Liver (tissue), 9 donors: Measurements from ENCODE around the gene TSPYL4. TPM values are rescaled to one million over a fixed set of nuclear protein-coding genes. Genes with fewer than 3 reads are reported as not detected.
A peak's percentile ranks its signal among the peaks of the same experiment; 100 is the strongest.

ENCODE experiments used
- DNase-seq: peaks from one replicate; pipeline ENCODE4 v3.0.0-alpha.2; 2017; ENCODE audit warnings: low spot score
- H3K27ac ChIP-seq, 2 donors: one replicate each; pipeline ENCODE4 v1.7.0; 2013; ENCODE audit warnings: inconsistent platforms in 2 of 2, low read length in 2 of 2, control low read depth in 1 of 2, low read depth in 1 of 2, mild to moderate bottlenecking in 1 of 2
- H3K27me3 ChIP-seq, 4 donors: one replicate each; pipeline versions ENCODE4 v1.6.1 to v1.7.0; 2013; ENCODE audit warnings: low read length in 3 of 4, inconsistent platforms in 1 of 4, mild to moderate bottlenecking in 1 of 4, moderate library complexity in 1 of 4; ENCODE audit not compliant: control insufficient read depth in 4 of 4, insufficient read depth in 4 of 4
- H3K36me3 ChIP-seq, 4 donors: one replicate each; pipeline versions ENCODE4 v1.6.1 to v1.7.0; 2013; ENCODE audit warnings: low read length in 3 of 4, mild to moderate bottlenecking in 3 of 4, low read depth in 1 of 4, moderate library complexity in 1 of 4; ENCODE audit not compliant: control insufficient read depth in 4 of 4, insufficient read depth in 3 of 4
- H3K4me1 ChIP-seq, 4 donors: one replicate each; pipeline versions ENCODE4 v1.6.1 to v1.7.0; 2013; ENCODE audit warnings: low read length in 3 of 4, mild to moderate bottlenecking in 3 of 4, moderate library complexity in 1 of 4; ENCODE audit not compliant: control insufficient read depth in 4 of 4, insufficient read depth in 4 of 4
- H3K4me3 ChIP-seq, 3 donors: one replicate each; pipeline versions ENCODE4 v1.6.1 to v1.7.0; 2013; ENCODE audit warnings: low read length in 3 of 3, control low read depth in 1 of 3, low read depth in 1 of 3, mild to moderate bottlenecking in 1 of 3
- H3K9ac ChIP-seq, 2 donors: one replicate each; pipeline ENCODE4 v1.7.0; 2013; ENCODE audit warnings: low read length in 2 of 2, mild to moderate bottlenecking in 2 of 2, moderate library complexity in 2 of 2, control low read depth in 1 of 2, low read depth in 1 of 2
- H3K9me3 ChIP-seq, 4 donors: one replicate each; pipeline versions ENCODE4 v1.6.1 to v1.7.0; 2013; ENCODE audit warnings: low read length in 3 of 4; ENCODE audit not compliant: control insufficient read depth in 4 of 4
- ATF3 ChIP-seq: IDR thresholded peaks from 2 replicates; pipeline ENCODE4 v1.6.1; 2016; ENCODE audit warnings: antibody characterized with exemption
- CTCF ChIP-seq: fragments of 150-350 bp; IDR thresholded peaks from 2 replicates; pipeline ENCODE4 v1.5.1; 2017; ENCODE audit warnings: improper control_type of control experiment, low read depth, low read length; ENCODE audit not compliant: missing input control
- FOXA1 ChIP-seq: IDR thresholded peaks from 2 replicates; pipeline ENCODE4 v1.6.1; 2016; ENCODE audit warnings: antibody characterized with exemption
- FOXA2 ChIP-seq: IDR thresholded peaks from 2 replicates; pipeline ENCODE4 v1.6.1; 2016; ENCODE audit warnings: antibody characterized with exemption
- GABPA ChIP-seq, 2 donors: IDR thresholded peaks in 1 of 2; conservative IDR thresholded peaks in 1 of 2; 2 replicates each; pipeline ENCODE4 v1.6.1; 2016; ENCODE audit warnings: antibody characterized with exemption in 2 of 2, mild to moderate bottlenecking in 1 of 2, moderate library complexity in 1 of 2
- HNF4A ChIP-seq, 2 donors: conservative IDR thresholded peaks; 2 replicates each; pipeline ENCODE4 v1.6.1; 2016; ENCODE audit warnings: antibody characterized with exemption in 2 of 2, mild to moderate bottlenecking in 2 of 2
- HNF4G ChIP-seq: IDR thresholded peaks from 2 replicates; pipeline ENCODE4 v1.6.1; 2016; ENCODE audit warnings: antibody characterized with exemption
- JUND ChIP-seq, 2 donors: IDR thresholded peaks; 2 replicates each; pipeline ENCODE4 v1.6.1; 2016; ENCODE audit warnings: antibody characterized with exemption in 2 of 2
- MAX ChIP-seq: IDR thresholded peaks from 2 replicates; pipeline ENCODE4 v1.6.1; 2016; ENCODE audit warnings: antibody characterized with exemption
- NR2F2 ChIP-seq: IDR thresholded peaks from 2 replicates; pipeline ENCODE4 v1.6.1; 2016; ENCODE audit warnings: antibody characterized with exemption
- RAD21 ChIP-seq, 2 donors: IDR thresholded peaks; 2 replicates each; pipeline ENCODE4 v1.6.1; 2016; ENCODE audit warnings: antibody characterized with exemption in 2 of 2, mild to moderate bottlenecking in 2 of 2
- REST ChIP-seq: IDR thresholded peaks from 2 replicates; pipeline ENCODE4 v1.6.1; 2016; ENCODE audit warnings: antibody characterized with exemption, mild to moderate bottlenecking
- TAF1 ChIP-seq: conservative IDR thresholded peaks from 2 replicates; pipeline ENCODE4 v1.6.1; 2016; ENCODE audit warnings: antibody characterized with exemption, mild to moderate bottlenecking
- YY1 ChIP-seq: IDR thresholded peaks from 2 replicates; pipeline ENCODE4 v1.6.1; 2016; ENCODE audit warnings: antibody characterized with exemption, mild to moderate bottlenecking
- ZBTB33 ChIP-seq: IDR thresholded peaks from 2 replicates; pipeline ENCODE4 v1.6.1; 2016; ENCODE audit warnings: antibody characterized with exemption
- WGBS: extraction: QIAGEN DNeasy Blood & Tissue Kit; methylation state at CpG from one replicate; pipeline ENCODE4 v1.1.7; 2013; 5-methylcytosine and 5-hydroxymethylcytosine counted together
- polyA plus RNA-seq, 2 donors: library from polyadenylated mRNA; stranded (reverse) in 1 of 2; unstranded in 1 of 2; fragments of 200-250 nt in 1 of 2; fragments of >200 nt in 1 of 2; fragmentation: Nextera tagmentation in 1 of 2; extraction: Ambion mirVana in 1 of 2; gene quantifications; one replicate each; pipeline versions ENCODE4 v1.2.1 to v1.2.3, GENCODE V29; 2013 to 2015
- total RNA-seq, 2 donors: library from RNA; depleted of rRNA; stranded (reverse); fragments of >200 nt; gene quantifications; one replicate each; pipeline ENCODE4 v1.2.3, GENCODE V29; 2014
- donor health status: healthy.
- donor health status: healthy.
- donor health status: healthy.
- donor health status: healthy.
- donor health status: healthy.

Gene TSPYL4
- total and polyA plus RNA-seq, 4 donors = 3.6 to 7.4 (median 3.8) TPM

- Histone ChIP-seq H3K27ac (no peak overlapping the region), H3K4me3 (peak overlapping the region; percentile 1 to 45 (median 37)), H3K9ac (peak overlapping the region; percentile 3 to 65), H3K4me1 (peaks cover 6 to 53% (median 38%) of the 10 kb centered on the region in 4 donors), H3K36me3 (peaks cover 0 to 7% (median 2%) of the 10 kb centered on the region in 4 donors), H3K27me3 (no peaks in the 10 kb centered on the region), H3K9me3 (no peaks in the 10 kb centered on the region)
- TF ChIP-seq ATF3 (no peak), MAX (no peak), HNF4A (conservative IDR thresholded peaks at IDR 0.05) (no peak), TAF1 (no peak), JUND (IDR thresholded peaks at IDR 0.05) (no peak), FOXA2 (no peak), FOXA1 (no peak), CTCF (no peak), RAD21 (IDR thresholded peaks at IDR 0.05) (no peak), YY1 (no peak), REST (no peak), NR2F2 (no peak), GABPA (IDR thresholded peaks at IDR 0.05 in 1 of 2, conservative IDR thresholded peaks at IDR 0.05 in 1 of 2) (no peak), ZBTB33 (no peak), HNF4G (no peak)
- no peak for DNase-seq
- 51% methylated on average over 3 of the region's 3 CpGs for WGBS
Observed at GRCh38 chr6:116277124-116277523, 23.2 kb upstream of the TSPYL4 start.

GRCh38 chr6:116271149-116271708 lies 17.4 kb upstream of the TSPYL4 start:
- peaks cover 1 to 20% (median 9%) of the 10 kb centered on the region in 4 donors for H3K4me1 ChIP-seq
- no peak overlapping the region for H3K27ac ChIP-seq
- no peak overlapping the region for H3K4me3 ChIP-seq
- H3K36me3 ChIP-seq = peaks cover 0 to 14% (median 2%) of the 10 kb centered on the region in 4 donors
- H3K27me3 ChIP-seq = no peaks in the 10 kb centered on the region
- no peaks in the 10 kb centered on the region for H3K9me3 ChIP-seq
- no peak for DNase-seq
- WGBS = 79% methylated on average over 2 of the region's 2 CpGs
- no peak overlapping the region for H3K9ac ChIP-seq
- TF ChIP-seq HNF4A (conservative IDR thresholded peaks at IDR 0.05) (no peak), MAX (no peak), ZBTB33 (no peak), REST (no peak), HNF4G (no peak), TAF1 (no peak)
